ENCODE measurements around the gene SMARCA4.
"Not testable (repeated sequence)": the region's sequence is repeated elsewhere in the genome, so short reads cannot be mapped to it uniquely, and the experiment has no call there.

Gene SMARCA4

DNA sequence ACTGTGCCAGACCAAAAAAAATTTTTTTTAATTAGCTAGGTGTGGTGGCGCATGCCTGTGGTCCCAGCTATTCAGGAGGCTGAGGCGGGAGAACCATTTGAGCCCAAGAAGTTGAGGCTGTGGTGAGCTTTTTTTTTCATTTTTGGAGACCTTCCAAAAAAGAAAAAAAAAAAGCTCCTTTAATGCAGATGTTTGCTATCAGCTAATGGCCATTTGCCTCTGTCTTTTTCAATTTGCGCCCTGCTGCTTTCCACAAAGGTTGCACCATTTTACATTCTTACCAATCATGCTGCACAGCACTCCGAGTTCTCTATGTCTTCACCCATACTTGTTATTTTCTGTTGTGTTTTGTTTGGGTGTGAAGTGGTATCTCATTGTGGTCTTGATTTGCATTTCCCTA is 15.6 kb upstream of the SMARCA4 start:
- Histone ChIP-seq H3K23ac (ENCODE audit: low read depth, low read length, poor library complexity) (no peak overlapping the region), H3K18ac (ENCODE audit: low read length) (no peak overlapping the region), H3K79me1 (ENCODE audit: low read depth, low read length) (no peaks in the 10 kb centered on the region), H3K9ac (ENCODE audit: low read depth, low read length, poor library complexity) (no peak overlapping the region), H3K14ac (ENCODE audit: low read length) (no peak overlapping the region), H3K27me3 (ENCODE audit: control insufficient read depth in 3 of 3, insufficient read depth in 3 of 3, low read depth in 1 of 3, low read length in 3 of 3) (no peaks in the 10 kb centered on the region), H4K8ac (ENCODE audit: low read depth, low read length) (no peak overlapping the region), H3K4me3 (ENCODE audit: low read length in 2 of 2) (no peak overlapping the region), H4K91ac (ENCODE audit: low read depth, low read length, poor library complexity) (no peak overlapping the region), H2AK5ac (ENCODE audit: low read depth, low read length) (no peak overlapping the region), H2BK5ac (ENCODE audit: low read length) (no peak overlapping the region), H2BK15ac (ENCODE audit: low read length) (no peak overlapping the region), H3K27ac (replicated peaks; ENCODE audit: low read length) (no peak overlapping the region), H3K4me1 (ENCODE audit: control insufficient read depth in 2 of 2, insufficient read depth in 1 of 2, low read depth in 1 of 2, low read length in 2 of 2) (no peaks in the 10 kb centered on the region), H3K9me3 (replicated peaks in 1 of 2; ENCODE audit: control insufficient read depth in 2 of 2, insufficient read depth in 1 of 2, low read depth in 1 of 2, low read length in 2 of 2) (no peaks in the 10 kb centered on the region), H3K36me3 (replicated peaks in 1 of 2; ENCODE audit: control insufficient read depth in 2 of 2, insufficient read depth in 2 of 2, low read length in 2 of 2) (no peaks in the 10 kb centered on the region), H2AFZ (ENCODE audit: low read length) (no peak overlapping the region), H3K4me2 (ENCODE audit: insufficient read depth, low read length, poor library complexity, severe bottlenecking) (no peak overlapping the region), H3K4ac (ENCODE audit: low read length) (no peak overlapping the region), H2BK12ac (ENCODE audit: low read length) (no peak overlapping the region), H2BK120ac (ENCODE audit: low read depth, low read length) (no peak overlapping the region)
- DNase-seq (ENCODE audit: low spot score) = no peak
- no CpG with 5 or more reads among the region's 4 CpGs for WGBS, 2 donors (ENCODE audit: extremely low coverage in 2 of 2, insufficient read length in 2 of 2, insufficient replicate concordance in 1 of 2)

DNA sequence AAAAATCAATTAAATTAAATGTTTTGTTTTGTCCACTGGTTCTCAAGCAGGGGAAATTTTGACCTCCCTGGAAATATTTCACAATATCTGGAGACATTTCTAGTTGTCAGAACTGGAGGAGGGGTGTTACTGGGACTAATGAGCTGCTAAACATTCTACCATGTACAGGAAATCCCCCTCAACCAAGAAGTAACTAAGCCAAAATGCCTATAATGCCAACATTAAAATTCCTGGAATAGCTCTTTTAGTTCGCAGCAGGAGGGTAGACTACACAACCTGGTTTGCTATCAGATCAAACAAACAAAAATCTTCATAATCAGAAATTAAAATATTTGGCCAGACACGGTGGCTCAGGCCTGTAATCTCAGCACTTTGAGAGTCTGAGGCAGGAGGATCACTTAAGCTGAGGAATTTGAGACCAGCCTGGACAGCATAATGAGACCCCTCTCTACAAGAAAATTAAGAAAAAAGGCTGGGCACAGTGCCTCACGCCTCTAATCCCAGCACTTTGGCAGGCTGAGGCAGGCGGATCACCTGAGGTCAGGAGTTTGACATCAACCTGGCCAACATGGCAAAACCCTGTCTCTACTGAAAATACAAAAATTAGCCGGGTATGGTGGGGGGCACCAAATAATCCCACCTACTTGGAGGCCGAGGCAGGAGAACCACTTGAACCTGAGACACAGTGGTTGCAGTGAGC is 13.7 kb upstream of the SMARCA4 start:
- H3K36me3 ChIP-seq (replicated peaks in 1 of 2; ENCODE audit: control insufficient read depth in 2 of 2, insufficient read depth in 2 of 2, low read length in 2 of 2) = no peaks in the 10 kb centered on the region
- no peaks in the 10 kb centered on the region for H3K79me1 ChIP-seq (ENCODE audit: low read depth, low read length)
- no peak overlapping the region for H2BK5ac ChIP-seq (ENCODE audit: low read length)
- no peak overlapping the region for H3K14ac ChIP-seq (ENCODE audit: low read length)
- H2BK15ac ChIP-seq (ENCODE audit: low read length) = no peak overlapping the region
- H3K9me3 ChIP-seq (replicated peaks in 1 of 2; ENCODE audit: control insufficient read depth in 2 of 2, insufficient read depth in 1 of 2, low read depth in 1 of 2, low read length in 2 of 2) = no peaks in the 10 kb centered on the region
- H2BK120ac ChIP-seq (ENCODE audit: low read depth, low read length) = no peak overlapping the region
- H3K9ac ChIP-seq (ENCODE audit: low read depth, low read length, poor library complexity) = no peak overlapping the region
- H3K27ac ChIP-seq (replicated peaks; ENCODE audit: low read length) = no peak overlapping the region
- no peak overlapping the region for H3K18ac ChIP-seq (ENCODE audit: low read length)
- H3K4ac ChIP-seq (ENCODE audit: low read length) = no peak overlapping the region
- no peak for DNase-seq (ENCODE audit: low spot score)
- H2AK5ac ChIP-seq (ENCODE audit: low read depth, low read length) = no peak overlapping the region
- no peak overlapping the region for H3K23ac ChIP-seq (ENCODE audit: low read depth, low read length, poor library complexity)
- no peaks in the 10 kb centered on the region for H3K27me3 ChIP-seq (ENCODE audit: control insufficient read depth in 3 of 3, insufficient read depth in 3 of 3, low read depth in 1 of 3, low read length in 3 of 3)
- no peak overlapping the region for H4K8ac ChIP-seq (ENCODE audit: low read depth, low read length)
- WGBS, 2 donors (ENCODE audit: extremely low coverage in 2 of 2, insufficient read length in 2 of 2, insufficient replicate concordance in 1 of 2) = no CpG with 5 or more reads among the region's 6 CpGs
- no peak overlapping the region for H4K91ac ChIP-seq (ENCODE audit: low read depth, low read length, poor library complexity)
- H2AFZ ChIP-seq (ENCODE audit: low read length) = no peak overlapping the region
- no peak overlapping the region for H3K4me3 ChIP-seq (ENCODE audit: low read length in 2 of 2)
- H2BK12ac ChIP-seq (ENCODE audit: low read length) = no peak overlapping the region
- H3K4me1 ChIP-seq (ENCODE audit: control insufficient read depth in 2 of 2, insufficient read depth in 1 of 2, low read depth in 1 of 2, low read length in 2 of 2) = no peaks in the 10 kb centered on the region
- no peak overlapping the region for H3K4me2 ChIP-seq (ENCODE audit: insufficient read depth, low read length, poor library complexity, severe bottlenecking)

DNA sequence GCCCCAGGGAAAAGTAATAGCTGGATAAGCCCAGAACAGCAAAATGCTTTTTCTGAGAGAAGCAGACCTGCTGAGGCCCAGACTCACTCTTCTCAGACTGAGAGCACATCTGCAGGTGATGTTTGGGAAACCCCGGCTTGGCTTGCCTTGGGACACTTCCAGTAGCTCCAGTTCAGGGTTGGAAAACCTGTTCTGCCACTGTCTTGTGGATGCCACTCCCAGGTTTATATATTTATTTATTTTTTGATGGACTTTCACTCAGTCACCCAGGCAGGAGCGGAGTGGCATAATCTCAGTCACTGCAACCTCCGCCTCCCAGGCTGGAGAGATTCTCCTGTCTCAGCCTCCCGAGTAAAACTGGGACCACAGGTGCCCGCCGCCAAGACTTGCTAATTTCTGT is 8.0 kb upstream of the SMARCA4 start:
- Histone ChIP-seq H2AK5ac (ENCODE audit: low read depth, low read length) (no peak overlapping the region), H3K9me3 (replicated peaks in 1 of 2; ENCODE audit: control insufficient read depth in 2 of 2, insufficient read depth in 1 of 2, low read depth in 1 of 2, low read length in 2 of 2) (no peaks in the 10 kb centered on the region), H3K23ac (ENCODE audit: low read depth, low read length, poor library complexity) (no peak overlapping the region), H4K8ac (ENCODE audit: low read depth, low read length) (no peak overlapping the region), H3K14ac (ENCODE audit: low read length) (no peak overlapping the region), H3K4ac (ENCODE audit: low read length) (no peak overlapping the region), H3K27ac (replicated peaks; ENCODE audit: low read length) (no peak overlapping the region), H2AFZ (ENCODE audit: low read length) (no peak overlapping the region), H3K27me3 (ENCODE audit: control insufficient read depth in 3 of 3, insufficient read depth in 3 of 3, low read depth in 1 of 3, low read length in 3 of 3) (no peaks in the 10 kb centered on the region), H3K18ac (ENCODE audit: low read length) (no peak overlapping the region), H3K36me3 (replicated peaks in 1 of 2; ENCODE audit: control insufficient read depth in 2 of 2, insufficient read depth in 2 of 2, low read length in 2 of 2) (no peaks in the 10 kb centered on the region), H2BK120ac (ENCODE audit: low read depth, low read length) (no peak overlapping the region), H3K9ac (ENCODE audit: low read depth, low read length, poor library complexity) (no peak overlapping the region), H4K91ac (ENCODE audit: low read depth, low read length, poor library complexity) (no peak overlapping the region), H2BK15ac (ENCODE audit: low read length) (no peak overlapping the region), H2BK5ac (ENCODE audit: low read length) (no peak overlapping the region), H2BK12ac (ENCODE audit: low read length) (no peak overlapping the region), H3K4me2 (ENCODE audit: insufficient read depth, low read length, poor library complexity, severe bottlenecking) (no peak overlapping the region), H3K4me3 (ENCODE audit: low read length in 2 of 2) (no peak overlapping the region), H3K79me1 (ENCODE audit: low read depth, low read length) (no peaks in the 10 kb centered on the region), H3K4me1 (ENCODE audit: control insufficient read depth in 2 of 2, insufficient read depth in 1 of 2, low read depth in 1 of 2, low read length in 2 of 2) (no peaks in the 10 kb centered on the region)
- no peak for DNase-seq (ENCODE audit: low spot score)
- no CpG with 5 or more reads among the region's 6 CpGs for WGBS, 2 donors (ENCODE audit: extremely low coverage in 2 of 2, insufficient read length in 2 of 2, insufficient replicate concordance in 1 of 2)

DNA sequence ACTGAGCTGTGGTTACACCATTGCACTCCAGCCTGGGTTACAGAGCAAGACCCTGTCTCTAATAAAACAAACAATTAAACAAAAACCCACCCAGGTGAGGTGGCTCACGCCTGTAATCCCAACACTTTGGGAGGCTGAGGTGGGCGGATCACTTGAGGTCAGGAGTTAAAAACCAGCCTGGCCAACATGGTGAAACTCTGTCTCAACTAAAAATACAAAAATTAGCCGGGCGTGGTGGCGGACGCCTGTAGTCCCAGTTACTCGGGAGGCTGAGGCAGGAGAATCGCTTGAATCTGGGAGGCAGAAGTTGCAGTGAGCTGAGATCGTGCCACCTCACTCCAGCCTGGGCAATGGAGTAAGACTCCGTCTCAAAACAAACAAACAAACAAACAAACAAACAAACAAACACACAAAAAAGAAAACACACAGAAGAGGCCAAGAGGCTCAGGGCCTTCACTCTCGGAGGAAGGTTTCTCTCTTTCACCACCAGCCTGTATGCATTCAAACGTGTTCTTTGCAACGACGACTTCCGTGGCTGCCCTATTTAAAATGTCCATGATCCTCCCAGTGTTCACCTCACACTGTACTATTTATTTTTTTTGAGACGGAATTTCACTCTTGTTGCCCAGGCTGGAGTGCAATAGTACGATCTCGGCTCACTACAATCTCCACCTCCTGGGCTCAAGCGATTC is 1.4 kb upstream of the SMARCA4 start:
- not testable (repeated sequence) for H2AFZ ChIP-seq (ENCODE audit: low read length); H3K4me2 ChIP-seq (ENCODE audit: insufficient read depth, low read length, poor library complexity, severe bottlenecking); H3K9ac ChIP-seq (ENCODE audit: low read depth, low read length, poor library complexity); H3K23ac ChIP-seq (ENCODE audit: low read depth, low read length, poor library complexity); H4K91ac ChIP-seq (ENCODE audit: low read depth, low read length, poor library complexity); H4K8ac ChIP-seq (ENCODE audit: low read depth, low read length); H3K18ac ChIP-seq (ENCODE audit: low read length); DNase-seq (ENCODE audit: low spot score); H2AK5ac ChIP-seq (ENCODE audit: low read depth, low read length); H3K4ac ChIP-seq (ENCODE audit: low read length); H2BK12ac ChIP-seq (ENCODE audit: low read length); H3K4me1 ChIP-seq (ENCODE audit: control insufficient read depth in 2 of 2, insufficient read depth in 1 of 2, low read depth in 1 of 2, low read length in 2 of 2); H2BK120ac ChIP-seq (ENCODE audit: low read depth, low read length); H2BK5ac ChIP-seq (ENCODE audit: low read length); H3K79me1 ChIP-seq (ENCODE audit: low read depth, low read length); H3K27ac ChIP-seq (replicated peaks; ENCODE audit: low read length); H3K9me3 ChIP-seq (replicated peaks in 1 of 2; ENCODE audit: control insufficient read depth in 2 of 2, insufficient read depth in 1 of 2, low read depth in 1 of 2, low read length in 2 of 2); H3K14ac ChIP-seq (ENCODE audit: low read length); H2BK15ac ChIP-seq (ENCODE audit: low read length); H3K27me3 ChIP-seq (ENCODE audit: control insufficient read depth in 3 of 3, insufficient read depth in 3 of 3, low read depth in 1 of 3, low read length in 3 of 3)
- Histone ChIP-seq H3K36me3 (replicated peaks in 1 of 2; ENCODE audit: control insufficient read depth in 2 of 2, insufficient read depth in 2 of 2, low read length in 2 of 2) (peaks cover 0 to 15% of the 10 kb centered on the region in 2 donors), H3K4me3 (ENCODE audit: low read length in 2 of 2) (peak overlapping the region in 1 of 2 donors; percentile 10)
- no CpG with 5 or more reads among the region's 19 CpGs for WGBS, 2 donors (ENCODE audit: extremely low coverage in 2 of 2, insufficient read length in 2 of 2, insufficient replicate concordance in 1 of 2)

Data from neuronal stem cell (in vitro differentiated cells).